ENCODE measurements around the gene TESK1.

Gene TESK1

DNA sequence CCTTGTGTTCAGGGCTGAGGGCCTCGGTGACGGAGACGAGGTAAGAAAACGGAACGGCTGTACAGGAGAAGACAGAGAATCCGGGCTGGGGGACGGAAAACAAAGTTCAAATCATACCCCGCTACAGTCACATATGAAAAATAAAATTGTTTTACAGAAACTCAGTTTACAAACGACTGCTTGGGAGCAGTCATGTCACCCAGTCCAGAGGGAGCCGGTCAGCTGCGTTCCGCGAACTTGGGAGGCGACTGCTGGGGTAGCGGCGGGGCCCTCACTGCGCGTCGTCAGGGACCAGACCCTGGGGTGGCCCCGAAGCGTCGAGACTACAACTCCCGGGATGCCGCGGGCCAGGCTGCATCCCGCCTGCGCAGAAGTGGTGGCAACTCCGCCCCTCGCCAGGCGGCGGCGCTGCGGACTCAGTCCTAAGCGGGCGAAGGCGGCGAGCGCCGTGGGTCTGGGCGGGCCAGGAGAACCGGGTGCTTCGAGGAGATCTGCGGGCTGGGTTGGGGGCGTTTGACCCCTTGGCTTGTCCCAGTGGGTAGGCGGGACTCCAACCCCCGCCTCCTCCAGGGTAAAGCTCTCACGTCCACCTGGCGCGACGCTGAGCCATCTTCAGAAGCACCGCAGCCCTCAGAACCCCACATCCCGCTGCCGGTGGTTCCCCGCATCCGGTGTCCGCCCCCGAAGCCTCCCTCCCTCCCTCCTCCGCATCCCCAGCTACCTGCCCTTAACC lies 41.6 kb downstream of the TESK1 start:
- peak; percentile 39 to 95 (median 82) for DNase-seq

GRCh38 chr9:35649431-35650340 lies 44.6 kb downstream of the TESK1 start:
- DNase-seq = peak in 3 of 14 donors; percentile 9 to 35 (median 21)

GRCh38 chr9:35650341-35651158 lies 45.5 kb downstream of the TESK1 start, which contains the start of gene SIT1:
Gene SIT1, minus strand, starts transcription at chr9:35650931. Its CDS starts 78 bp downstream, at chr9:35650853.
- DNase-seq = no peak

DNA sequence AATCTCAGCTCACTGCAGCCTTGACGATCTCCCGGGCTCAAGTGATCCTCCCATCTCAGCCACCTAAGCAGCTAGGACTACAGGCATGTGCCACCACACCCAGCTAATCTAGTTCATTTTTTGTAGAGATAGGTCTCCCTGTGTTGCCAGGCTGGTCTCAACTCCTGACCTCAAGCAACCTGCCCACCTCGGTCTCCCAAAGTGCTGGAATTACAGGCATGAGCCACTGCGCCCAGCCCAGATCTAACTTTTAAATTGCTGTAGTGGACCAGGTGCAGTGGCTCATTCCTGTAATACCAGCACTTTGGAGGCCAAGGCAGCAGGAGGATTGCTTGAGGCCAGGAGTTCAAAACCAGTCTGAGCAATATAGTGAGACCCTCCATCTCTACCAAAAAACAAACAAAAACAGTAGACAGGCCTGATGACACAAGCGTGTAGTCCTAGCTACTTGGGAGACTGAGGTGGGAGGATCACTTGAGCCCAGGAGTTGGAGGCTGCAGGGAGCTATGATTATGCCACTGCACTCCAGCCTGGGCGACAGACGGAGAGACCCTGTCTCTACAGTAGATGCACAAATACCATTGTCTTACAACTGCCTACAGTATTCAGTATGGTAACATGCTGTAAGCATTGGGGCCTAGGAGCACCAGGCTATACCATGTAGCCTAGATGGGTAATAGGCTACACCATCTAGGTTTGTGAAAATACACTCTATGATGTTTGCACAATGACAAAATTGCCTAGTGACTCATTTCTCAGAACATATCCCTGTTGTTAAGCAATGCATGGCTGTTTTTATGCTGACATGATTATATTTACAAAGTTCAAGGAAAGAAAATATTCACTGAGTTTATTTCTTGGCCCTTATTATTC lies 47.1 kb downstream of the TESK1 start:
- no peak for DNase-seq

DNA sequence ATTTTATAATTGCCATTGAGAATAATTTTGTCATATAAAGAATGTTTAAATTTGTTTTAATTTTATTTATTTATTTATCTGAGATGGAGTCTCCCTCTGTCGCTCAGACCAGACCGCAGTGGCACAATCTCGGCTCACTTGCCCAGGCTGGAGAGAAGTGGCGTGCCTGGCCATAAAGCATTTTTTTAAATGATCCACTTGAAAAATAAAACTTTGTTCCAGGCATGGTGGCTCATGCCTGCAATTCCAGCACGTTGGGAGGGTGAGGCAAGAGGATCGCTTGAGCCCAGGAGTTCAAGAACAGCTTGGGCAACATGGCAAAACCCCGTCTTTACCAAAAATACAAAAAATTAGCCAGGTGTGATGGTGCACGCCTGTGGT lies 47.8 kb downstream of the TESK1 start:
- no peak for DNase-seq

- DNase-seq = no peak
Measured at GRCh38 chr9:35653611-35654010, 48.5 kb downstream of the TESK1 start.

DNA sequence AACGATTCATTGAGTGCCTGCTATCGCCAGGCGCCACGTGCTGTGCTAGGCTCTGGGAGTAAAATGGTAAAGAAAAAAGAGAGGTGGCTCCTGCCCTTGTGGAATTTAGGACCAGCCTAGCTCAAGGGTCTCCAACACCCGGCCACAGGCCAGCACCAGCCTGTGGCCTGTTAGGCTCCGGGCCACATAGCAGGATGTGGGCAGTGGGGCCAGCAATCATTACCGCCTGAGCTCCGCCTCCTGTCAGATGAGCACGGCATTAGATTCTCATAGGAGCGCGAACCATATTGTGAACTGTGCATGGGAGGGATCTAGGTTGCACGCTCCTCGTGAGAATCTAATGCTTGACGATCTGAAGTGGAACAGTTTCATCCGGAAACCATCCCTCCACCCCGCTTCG lies 51.3 kb downstream of the TESK1 start:
- no peak for DNase-seq

GRCh38 chr9:35656831-35657545 lies 51.9 kb downstream of the TESK1 start:
- DNase-seq = no peak

- peak; percentile 40 to 99 (median 90) for DNase-seq
Measured at GRCh38 chr9:35657546-35658136, 52.6 kb downstream of the TESK1 start, which contains the start of gene RMRP. Gene RMRP, minus strand, starts transcription at chr9:35658019.

DNA sequence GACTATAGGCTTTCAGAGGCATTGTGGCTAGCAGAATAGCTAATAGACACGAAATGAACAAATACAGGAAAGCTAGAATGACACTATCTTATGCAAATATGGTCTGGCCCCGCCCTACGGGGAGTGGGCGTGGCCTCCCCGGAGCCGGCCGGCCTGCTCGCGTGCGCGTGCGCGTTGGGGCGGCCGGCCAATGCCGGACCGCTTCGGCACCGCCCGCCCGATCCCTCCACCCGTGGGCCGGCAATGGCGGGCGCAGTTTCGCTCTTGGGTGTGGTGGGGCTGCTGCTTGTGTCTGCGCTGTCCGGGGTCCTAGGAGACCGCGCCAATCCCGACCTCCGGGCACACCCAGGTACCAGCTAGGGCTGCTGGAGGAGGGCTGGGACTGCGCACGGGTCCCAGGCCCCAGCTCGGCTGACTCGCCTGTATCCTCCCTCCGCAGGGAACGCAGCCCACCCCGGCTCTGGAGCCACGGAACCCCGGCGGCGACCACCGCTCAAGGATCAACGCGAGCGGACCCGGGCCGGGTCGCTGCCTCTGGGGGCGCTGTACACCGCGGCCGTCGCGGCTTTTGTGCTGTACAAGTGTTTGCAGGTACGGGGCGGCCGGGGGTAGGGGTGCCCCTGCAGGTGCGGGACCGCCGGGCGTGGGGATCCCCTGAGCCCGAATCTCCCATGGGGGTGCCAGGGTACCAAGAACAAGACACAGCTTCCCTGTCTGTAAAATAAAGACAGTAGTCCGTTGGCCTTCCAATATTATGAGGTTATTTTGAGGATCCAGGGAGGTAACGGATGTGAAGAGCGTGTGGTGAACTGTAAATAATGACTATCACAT lies 53.3 kb downstream of the TESK1 start, which contains the start of gene CCDC107:
Gene CCDC107 (plus strand): TSS at position 156 of the 831 bp plus-strand sequence. CDS start 88 bp downstream, at position 244.
- peak in 13 of 14 donors; percentile 31 to 96 (median 84) for DNase-seq

DNA sequence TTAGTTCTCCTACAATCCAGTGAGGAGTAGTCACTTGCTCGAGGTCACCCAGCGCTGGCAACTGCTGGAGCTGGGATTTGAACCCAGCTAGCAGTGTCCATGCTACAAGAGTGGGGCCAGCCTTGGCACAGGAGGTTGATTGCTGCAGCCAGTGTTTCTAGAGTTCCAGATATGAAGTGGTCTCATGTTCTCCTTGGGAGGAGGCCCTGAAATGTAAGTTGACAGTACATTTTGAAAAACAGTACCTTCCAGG lies 53.8 kb downstream of the TESK1 start:
- DNase-seq = peak in 1 of 14 donors; percentile 57

- no peak for DNase-seq
Measured at GRCh38 chr9:35659340-35659739, 54.3 kb downstream of the TESK1 start.
